Epithelial cell of prostate (primary cell): ENCODE results near the gene ERAL1.
"Not testable (repeated sequence)": the region's sequence is repeated elsewhere in the genome, so short reads cannot be mapped to it uniquely, and the experiment has no call there.

ENCODE experiments used
- DNase-seq: peaks from one replicate; pipeline ENCODE4 v3.0.0-alpha.2; 2011; ENCODE audit warnings: low read depth, low spot score
- H3K27ac ChIP-seq: fragments of 450-650 bp; 2 replicates; pipeline ENCODE4 v1.5.1; 2017; ENCODE audit warnings: mild to moderate bottlenecking

The ERAL1 gene

DNA sequence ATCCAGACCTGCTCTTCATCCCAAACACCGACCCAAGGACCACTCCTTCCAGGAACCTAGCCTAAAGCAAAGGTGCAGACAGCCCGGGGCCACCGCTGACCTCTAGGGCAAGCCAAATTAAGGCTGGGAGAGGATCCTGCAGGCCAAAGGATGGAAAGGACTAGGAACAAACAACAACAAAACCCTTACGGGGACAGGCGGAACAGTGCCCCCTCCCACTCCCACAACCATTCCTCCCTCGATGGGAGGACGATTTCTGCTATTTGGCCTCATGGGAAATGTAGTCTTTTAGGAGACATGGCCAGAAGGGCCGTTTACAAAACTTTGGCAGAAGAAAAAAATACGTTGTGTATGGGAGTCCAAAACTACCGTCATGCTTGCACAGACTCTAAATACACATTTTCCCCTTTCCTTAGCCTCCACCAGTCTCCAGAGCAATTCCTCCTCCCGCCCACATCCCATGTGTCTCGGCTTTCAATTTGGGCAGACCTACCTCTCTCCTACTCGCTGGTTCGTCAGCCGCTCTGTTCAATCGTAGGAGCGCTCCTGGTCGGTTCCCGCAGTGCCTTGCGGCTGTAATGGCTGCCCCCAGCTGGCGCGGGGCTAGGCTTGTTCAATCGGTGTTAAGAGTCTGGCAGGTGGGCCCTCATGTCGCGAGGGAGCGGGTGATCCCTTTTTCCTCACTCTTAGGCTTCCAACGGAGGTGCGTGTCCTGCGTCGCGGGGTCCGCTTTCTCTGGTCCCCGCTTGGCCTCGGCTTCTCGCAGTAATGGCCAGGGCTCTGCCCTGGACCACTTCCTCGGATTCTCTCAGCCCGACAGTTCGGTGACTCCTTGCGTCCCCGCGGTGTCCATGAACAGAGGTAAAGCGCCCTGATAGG lies at the start of gene ERAL1:
Gene ERAL1, plus strand, starts transcription at position 560 of the 879 bp plus-strand sequence. Its CDS starts 19 bp downstream, at position 579.
- peak; percentile 37 for DNase-seq
- H3K27ac ChIP-seq = peak within 1 kb of the TSS; percentile 22

DNA sequence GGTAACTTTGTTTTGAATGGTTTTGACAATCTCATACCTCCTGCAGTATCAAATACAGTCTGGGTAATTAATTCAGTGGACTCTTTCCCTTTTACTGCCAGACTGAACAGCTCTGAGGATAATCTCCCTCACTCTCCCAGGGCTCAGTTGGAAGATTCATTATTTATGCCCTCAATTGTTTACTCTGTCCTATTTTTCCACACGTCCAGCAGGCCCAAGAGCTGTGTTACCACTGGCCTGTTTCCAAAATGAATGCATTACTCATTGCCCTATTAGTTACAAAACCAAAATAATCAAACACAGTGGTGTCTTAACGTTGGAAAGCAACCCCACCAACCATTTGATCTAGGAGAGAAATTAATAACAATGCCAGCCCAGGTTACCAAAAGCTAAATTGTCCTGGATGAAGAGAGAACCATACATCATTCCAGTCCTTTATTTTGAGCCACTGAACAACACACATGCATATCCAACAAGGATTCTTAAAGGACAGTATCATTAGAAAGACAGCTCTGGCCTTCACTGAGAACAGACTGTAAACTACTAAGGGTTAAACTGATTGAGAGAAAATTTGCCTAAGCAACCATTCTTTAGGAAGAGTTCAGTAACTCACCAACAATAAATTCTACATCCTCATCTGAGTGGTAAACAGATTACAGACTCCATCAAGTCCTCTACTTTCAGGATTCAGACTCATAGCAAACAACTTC lies 46.7 kb upstream of the ERAL1 start:
- peak overlapping the region; percentile 97 for H3K27ac ChIP-seq
- no peak for DNase-seq

DNA sequence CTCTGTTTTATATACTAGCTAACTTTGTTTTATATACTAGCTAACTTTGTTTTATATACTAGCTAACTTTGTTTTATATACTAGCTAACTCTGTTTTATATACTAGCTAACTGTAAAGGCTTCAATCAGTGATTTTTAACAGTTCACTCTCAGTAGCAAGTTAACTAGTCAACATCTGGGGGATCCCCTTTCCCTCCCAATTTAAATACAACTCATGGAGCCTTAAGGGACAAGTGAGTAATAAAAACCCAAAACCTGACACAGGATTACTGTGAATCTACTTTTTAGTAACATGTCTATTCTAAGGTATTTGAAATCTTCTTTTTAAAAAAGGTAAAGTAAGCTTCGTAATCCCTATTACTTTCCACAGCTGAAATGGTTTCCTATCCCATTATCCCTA lies 44.4 kb upstream of the ERAL1 start:
- peak overlapping the region; percentile 97 for H3K27ac ChIP-seq
- DNase-seq = no peak

DNA sequence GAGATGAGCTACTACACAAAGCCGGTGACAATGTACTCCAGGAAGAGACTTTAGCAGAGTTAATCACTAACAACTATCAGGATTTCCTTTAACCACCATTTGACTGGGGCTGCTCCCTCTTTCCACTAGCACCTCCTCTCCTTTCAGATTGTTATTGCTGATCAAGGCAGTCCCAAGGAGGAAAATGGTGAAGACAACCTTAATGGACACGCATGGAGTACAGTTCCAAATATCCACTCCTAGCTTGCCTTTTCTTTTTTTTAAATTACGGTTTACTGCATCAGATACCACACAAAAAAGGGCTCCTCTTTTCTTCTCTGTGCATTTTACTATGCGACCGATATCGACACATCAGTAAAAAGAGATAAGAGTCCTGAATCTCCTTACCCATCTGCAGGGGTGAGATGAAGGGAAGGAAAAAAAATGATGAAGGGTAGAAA lies 43.1 kb upstream of the ERAL1 start:
- DNase-seq = no peak
- H3K27ac ChIP-seq = peak overlapping the region; percentile 97

DNA sequence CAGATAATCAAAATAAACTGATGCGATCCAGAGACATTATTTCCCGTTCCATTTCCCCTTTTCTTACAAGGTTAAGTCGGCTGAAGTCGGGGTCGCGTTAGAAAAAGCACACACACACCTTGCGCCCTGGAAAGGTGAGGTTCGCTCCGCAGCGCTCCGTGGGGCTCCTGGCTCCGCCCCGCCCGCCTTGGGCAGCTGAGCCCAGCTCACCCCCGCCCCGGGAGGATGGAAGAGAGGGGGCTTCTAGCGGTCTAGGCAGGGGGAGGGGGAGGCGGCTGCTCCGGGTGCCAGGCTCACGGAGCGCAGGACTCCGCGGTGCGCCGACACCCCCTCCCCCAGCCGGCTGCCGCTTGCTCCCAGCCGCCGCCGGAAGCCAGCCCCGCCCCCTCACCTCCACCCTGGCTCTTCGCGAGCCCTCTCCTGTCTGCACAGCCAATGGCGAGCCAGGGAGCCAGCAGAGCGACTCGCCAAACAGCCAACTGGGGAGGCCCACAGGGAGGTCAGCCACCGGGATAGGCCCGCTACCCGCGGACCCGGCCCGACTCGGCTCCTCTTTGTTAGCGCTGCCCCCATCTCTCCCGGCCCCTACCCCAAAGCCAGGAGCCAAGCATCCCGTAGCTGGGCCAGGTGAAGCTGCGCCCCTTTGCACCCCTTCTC lies 42.6 kb upstream of the ERAL1 start:
- peak overlapping the region; percentile 97 for H3K27ac ChIP-seq
- DNase-seq = peak; percentile 85

DNA sequence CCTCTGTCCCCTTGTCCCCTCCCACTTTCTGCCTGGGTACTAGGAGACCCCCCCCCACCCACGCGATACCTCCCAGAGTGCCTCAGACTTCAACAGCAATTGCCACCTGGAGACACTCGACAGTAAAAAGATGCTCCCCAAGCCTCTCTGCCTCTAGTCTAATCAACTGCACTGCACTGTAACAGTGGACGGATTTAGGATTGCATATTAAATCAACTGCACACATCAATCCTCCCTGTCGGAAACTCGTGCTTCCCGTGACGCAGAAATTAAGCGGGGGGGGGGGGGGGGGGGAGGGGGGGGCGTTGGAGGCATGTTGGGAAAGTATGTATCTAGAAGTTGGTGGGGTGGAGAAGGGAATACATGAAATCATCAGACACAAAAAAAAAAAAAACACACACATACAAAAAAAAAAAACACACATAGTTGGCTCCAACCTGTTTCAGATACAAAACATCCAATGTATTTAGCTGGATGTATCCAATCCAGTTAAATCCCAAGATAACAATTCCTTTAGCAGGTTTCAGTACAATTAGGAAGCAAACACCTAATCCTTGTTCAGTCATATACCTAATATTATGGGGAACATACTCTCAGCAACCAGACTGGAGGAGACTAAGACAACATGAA lies 42.0 kb upstream of the ERAL1 start:
- no peak for DNase-seq
- H3K27ac ChIP-seq = peak overlapping the region; percentile 97

DNA sequence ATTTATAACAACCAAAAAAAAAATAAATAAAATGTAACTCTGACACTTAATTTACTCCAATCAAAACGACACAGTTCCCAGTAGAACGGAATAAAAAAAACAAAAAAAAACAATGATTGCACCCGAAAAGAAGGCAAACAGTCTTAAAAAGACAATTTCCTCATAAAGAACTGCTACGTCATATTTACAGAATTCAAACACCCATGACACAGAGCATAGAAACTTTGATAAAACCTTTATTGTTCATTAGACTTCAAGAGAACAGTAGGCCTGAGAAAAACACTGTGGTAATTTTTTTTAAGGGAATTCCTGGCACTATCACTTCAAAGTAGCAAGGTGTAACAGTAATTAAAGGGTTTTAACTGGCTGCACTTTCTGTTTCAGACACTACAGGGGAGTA lies 38.3 kb upstream of the ERAL1 start:
- no peak for DNase-seq
- H3K27ac ChIP-seq = no peak overlapping the region

DNA sequence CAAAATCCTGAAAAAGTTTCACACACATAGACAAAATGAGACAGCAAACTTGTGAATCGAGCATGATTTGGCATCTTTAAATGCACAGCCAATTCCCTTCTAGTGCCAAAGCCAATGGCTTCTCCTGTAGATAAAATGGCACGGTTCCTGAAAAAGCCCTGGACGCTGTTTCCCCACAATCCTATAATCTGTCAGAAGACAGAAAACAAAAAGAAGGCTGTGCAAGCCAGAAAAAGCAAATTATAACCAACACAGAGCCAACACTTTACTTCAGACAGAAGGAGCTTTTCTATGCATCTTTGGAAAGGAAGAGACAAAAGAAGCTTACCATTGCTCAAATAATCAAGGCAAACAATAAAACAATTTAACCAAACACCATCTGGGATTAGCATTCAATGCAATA lies 36.0 kb upstream of the ERAL1 start:
- DNase-seq = no peak
- H3K27ac ChIP-seq = no peak overlapping the region

DNA sequence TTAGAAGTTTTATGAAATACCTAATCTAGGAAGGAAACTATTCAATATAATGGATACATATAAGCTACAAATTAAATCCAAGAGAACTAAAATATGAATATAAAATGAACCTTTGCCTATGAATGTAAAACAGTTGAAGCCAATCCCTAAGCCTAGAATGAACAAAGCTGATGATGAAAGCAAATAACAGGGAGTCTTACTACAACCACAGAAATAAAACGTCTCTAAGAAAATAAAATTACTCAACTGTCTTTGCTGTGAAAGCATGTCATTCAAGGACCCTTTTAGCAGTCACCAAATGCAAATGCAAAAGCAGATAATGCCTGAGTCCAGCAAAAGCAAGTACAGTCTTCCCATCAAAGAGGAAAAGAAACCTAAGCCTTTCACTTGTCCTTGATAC lies 35.2 kb upstream of the ERAL1 start:
- no peak overlapping the region for H3K27ac ChIP-seq
- no peak for DNase-seq

DNA sequence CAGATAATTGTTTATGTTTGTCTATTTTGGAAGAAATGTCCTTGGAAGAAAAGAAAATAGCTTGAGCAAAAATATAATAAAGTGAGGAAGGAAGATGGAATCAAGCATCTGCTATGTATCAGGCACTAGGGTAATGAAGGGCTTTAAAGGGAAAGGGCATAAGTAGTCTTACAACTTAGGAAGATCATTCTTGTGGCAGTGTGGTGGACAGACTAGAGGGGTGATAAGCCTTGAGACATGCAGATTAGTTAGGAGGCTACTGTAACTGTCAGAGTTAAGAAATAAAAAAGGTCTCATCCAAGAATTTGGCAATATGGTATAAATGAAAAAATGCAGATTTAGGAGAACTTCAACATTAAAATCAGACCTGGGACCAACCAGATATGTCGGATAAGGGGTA lies 27.1 kb upstream of the ERAL1 start:
- H3K27ac ChIP-seq = no peak overlapping the region
- no peak for DNase-seq

DNA sequence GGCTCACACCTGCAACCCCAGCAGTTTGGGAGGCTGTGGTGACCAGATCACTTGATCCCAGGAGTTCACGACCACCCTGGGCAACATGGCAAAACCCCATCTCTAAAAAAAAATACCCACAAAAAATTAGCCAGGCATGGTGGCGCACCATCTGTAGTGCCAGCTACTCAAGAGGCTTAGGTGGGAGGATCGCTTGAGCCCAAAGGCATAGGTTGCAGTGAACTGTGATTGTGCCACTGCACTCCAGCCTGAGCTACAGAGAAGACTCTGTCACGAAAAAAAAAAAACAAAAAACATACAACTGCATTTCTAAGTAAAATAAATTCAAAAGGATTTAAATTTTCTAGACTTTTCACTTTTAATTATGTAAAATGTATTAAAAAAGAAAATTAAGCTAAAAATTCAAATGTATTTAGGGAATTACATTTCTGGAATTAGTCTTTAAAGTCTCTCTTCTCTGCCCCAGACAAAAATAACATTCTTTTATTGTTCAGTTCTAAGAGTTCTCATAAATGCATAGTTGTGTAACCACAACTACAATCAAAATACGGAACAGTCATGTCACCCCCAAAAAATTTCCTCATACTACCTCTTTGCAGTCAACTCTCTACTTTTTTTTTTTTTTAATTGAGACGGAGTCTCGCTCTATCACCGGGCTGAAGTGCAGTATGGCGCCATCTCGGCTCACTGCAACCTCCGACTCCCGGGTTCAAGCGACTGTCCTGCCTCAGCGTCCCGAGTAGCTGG lies 26.3 kb upstream of the ERAL1 start:
- no peak for DNase-seq
- no peak overlapping the region for H3K27ac ChIP-seq

DNA sequence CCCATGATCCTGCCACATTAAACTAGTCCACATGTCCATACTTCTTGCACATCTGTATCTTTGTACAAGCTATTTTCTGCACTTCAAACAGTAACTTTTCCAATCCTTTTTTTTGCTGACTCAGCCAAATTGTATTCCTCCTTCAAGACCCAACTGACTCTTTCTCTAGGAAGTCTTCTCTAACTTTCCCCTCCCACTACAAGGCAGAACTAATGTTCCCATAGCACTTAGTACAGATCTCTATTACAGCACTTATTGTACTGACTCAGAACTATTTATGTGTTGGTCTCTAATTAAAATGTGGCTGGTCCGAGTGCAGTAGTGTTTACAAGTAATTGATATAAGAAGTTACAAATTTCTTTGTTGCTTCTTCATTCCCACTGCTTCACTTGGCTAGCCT lies 20.4 kb upstream of the ERAL1 start:
- no peak overlapping the region for H3K27ac ChIP-seq
- DNase-seq = no peak

DNA sequence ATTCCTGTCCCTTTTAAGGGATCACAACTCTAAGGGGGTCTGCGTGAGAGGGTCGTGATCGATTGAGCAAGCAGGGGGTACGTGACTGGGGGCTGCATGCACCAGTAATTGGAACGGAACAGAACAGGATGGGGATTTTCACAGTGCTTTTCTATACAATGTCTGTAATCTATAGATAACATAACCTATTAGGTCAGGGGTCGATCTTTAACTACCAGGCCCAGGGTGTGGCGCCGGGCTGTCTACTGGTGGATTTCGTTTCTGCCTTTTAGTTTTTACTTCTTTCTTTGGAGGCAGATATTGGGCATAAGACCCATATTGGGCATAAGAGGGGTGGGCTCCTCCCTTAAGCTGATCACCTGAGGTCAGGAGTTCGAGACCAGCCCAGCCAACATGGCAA lies 18.3 kb upstream of the ERAL1 start:
- not testable (repeated sequence) for H3K27ac ChIP-seq, DNase-seq

DNA sequence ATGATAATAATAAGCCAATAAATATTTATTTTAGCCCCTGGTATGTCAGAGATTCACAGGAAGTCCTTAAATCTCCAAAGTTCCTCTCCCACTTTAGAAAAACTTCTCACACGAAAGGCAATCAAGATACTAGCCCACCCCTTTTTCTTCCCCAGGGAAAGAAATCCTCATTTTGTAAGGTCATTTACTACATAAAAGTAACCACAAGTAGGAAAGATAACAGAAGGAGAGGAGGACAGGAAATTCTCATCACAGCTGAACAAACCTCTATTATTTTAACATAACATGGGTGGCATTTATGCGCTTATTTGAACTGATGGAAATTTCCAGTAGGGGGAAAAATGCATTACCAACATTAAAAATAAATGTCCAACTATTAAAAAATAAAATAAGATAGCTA lies 15.6 kb upstream of the ERAL1 start:
- no peak overlapping the region for H3K27ac ChIP-seq
- no peak for DNase-seq

DNA sequence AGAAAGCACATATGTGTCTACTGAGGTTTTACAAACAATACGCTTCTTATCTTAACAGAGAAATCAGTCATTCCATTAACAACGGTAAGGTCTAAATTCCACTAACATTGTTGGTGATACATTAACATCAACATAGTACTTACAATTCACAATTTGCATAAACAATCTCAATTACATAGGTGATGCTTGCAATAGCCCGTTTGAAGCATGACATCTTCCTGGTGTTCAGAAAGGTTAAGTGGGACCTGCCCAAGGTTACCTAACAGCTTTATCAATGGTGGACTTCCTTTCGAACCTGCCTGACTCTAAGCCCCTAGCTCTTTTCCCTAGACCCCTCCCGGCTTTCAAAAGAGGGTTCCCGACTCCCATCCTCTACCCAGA lies 12.9 kb upstream of the ERAL1 start:
- H3K27ac ChIP-seq = peak overlapping the region; percentile 40
- no peak for DNase-seq

DNA sequence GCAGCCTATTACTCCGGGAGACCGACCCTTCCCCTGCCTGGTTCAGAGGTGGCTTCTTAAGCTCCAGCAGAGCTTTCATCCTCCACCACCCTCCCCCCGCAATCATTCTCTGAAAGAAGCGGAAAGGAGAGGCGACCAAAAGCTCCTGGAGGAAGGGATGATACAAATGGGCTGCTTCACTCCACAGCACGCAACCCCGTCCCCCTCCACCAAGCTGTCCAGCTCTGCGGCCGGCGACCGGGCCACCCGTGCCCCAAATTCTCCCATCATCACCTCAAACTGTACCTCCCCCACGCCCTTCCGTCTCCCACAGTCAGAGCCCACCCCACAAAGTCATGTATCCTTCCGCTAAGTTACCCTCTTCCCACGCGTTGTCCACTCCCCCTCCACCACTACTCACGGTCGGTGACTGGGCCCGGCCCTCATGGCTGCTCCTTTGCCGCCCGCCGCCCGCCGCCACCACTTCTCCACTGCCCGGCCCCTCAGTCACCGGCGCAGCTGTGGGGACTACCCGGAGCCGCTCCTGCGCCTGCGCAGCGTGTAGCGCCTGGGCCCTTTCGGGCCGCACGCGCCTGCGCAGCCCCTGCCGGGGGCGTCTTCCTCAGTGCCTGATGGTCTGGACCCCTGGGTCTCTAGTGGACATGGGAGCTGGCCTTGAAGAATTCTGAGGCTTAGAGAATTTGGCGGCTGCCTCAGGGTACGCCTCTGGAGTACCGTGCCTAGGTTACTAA lies 12.4 kb upstream of the ERAL1 start, which contains the start of gene FAM222B:
Gene FAM222B, minus strand, starts transcription at position 509 of the 731 bp plus-strand sequence. CDS start 76,123 bp downstream, outside the sequence.
- no peak for DNase-seq
- H3K27ac ChIP-seq = peak within 1 kb of the TSS; percentile 40

DNA sequence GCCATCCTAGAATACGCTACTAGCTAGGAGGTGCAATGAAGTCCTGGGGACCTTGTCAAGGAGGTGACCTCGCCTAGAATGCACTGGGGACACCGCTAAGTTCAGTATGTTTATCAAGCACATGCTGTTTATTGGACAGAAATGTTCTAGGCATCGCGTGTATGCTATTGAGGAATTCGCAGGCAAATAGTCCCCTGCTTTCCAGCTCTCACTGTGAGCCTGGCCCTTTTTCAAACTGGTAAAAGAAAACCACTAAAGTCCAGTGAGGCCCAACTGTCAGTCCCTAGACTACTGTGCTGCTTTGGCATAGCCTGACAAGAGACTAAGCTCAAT lies 11.0 kb upstream of the ERAL1 start:
- H3K27ac ChIP-seq = no peak overlapping the region
- DNase-seq = no peak

DNA sequence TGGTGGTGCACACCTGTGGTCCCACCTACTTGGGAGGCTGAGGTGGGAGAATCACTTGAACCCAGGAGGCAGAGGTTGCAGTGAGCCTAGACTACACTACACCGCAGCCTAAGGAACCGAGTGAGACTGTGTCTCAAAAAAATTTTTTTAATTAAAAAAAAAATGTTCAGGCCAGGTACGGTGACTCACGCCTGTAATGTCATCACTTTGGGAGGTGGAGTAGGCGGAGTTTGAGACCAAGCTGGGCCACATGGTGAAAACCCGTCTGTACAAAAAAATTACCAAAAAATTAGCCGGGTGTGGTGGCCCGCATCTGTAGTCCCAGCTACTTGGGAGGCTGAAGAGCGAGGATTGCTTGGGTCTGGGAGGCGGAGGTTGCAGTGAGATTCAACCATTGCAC lies 8.6 kb upstream of the ERAL1 start:
- DNase-seq = no peak

DNA sequence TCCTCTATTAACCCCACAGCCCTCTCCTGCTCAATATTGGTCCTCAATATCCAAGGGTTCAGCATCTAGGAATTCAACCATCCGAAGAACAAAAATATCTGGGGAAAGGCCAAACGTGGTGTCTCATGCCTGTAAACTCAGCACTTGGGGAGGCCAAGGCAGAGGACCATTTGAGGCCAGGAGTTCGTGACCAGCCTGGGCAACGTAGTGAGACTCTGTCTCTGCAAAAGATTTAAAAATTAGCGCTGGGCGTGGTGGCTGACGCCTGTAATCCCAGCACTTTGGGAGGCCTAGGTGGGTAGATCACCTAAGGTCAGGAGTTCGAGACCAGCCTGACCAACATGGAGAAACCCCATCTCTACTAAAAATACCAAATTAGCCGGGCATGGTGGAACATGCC lies 8.1 kb upstream of the ERAL1 start:
- H3K27ac ChIP-seq, DNase-seq: not testable (repeated sequence)

More for the DNA sequence above, 8.6 kb upstream of the ERAL1 start:
- H3K27ac ChIP-seq = no peak overlapping the region
